Calu3 (cell line): Measurements from ENCODE around the gene POLD3. TPM values are rescaled to one million over a fixed set of nuclear protein-coding genes. Genes with fewer than 3 reads are reported as not detected.
A peak's percentile ranks its signal among the peaks of the same experiment; 100 is the strongest.

Experiments used
- BruUV-seq: library from RNA; stranded (reverse); fragments of 400-500 nt; replicated peaks from 2 replicates; lab custom pipeline; 2021; lab: Mats Ljungman, UMichigan
- CTCF ChIA-PET: fragments of 300-600 bp; sonication (Branson Sonifier 250); formaldehyde crosslinking; loops from one replicate; lab custom pipeline; 2022; ENCODE audit warnings: antibody characterized with exemption; lab: Charles Lee
- DNase-seq: peaks from one replicate; pipeline ENCODE4 v3.0.0; 2022
- H3K27ac Mint-ChIP-seq: one replicate; pipeline ENCODE4 v1.8.0; 2022; ENCODE audit warnings: mixed read lengths; ENCODE audit not compliant: unreplicated experiment
- H3K27me3 Mint-ChIP-seq: one replicate; pipeline ENCODE4 v1.8.0; 2022; ENCODE audit warnings: mixed read lengths; ENCODE audit not compliant: unreplicated experiment
- H3K36me3 Mint-ChIP-seq: one replicate; pipeline ENCODE4 v1.8.0; 2022; ENCODE audit warnings: mild to moderate bottlenecking, moderate library complexity, mixed read lengths; ENCODE audit not compliant: insufficient read depth, unreplicated experiment
- H3K4me1 Mint-ChIP-seq: one replicate; pipeline ENCODE4 v1.8.0; 2022; ENCODE audit warnings: mild to moderate bottlenecking, low read depth, mixed read lengths; ENCODE audit not compliant: unreplicated experiment
- H3K4me3 Mint-ChIP-seq: one replicate; pipeline ENCODE4 v1.8.0; 2022; ENCODE audit warnings: mild to moderate bottlenecking, low read depth, moderate library complexity, mixed read lengths; ENCODE audit not compliant: unreplicated experiment
- H3K9me3 Mint-ChIP-seq: one replicate; pipeline ENCODE4 v1.8.0; 2022; ENCODE audit warnings: low read depth, mixed read lengths; ENCODE audit not compliant: unreplicated experiment
- intact Hi-C: fragments of 100-400 bp; cut with micrococcal nuclease; formaldehyde crosslinking; loops from one replicate; pipeline ENCODE4 v1.10.0; 2022; ENCODE audit not compliant: unreplicated experiment
- total RNA-seq: library from RNA; stranded (reverse); gene quantifications from 2 replicates; pipeline ENCODE4 v1.2.3, GENCODE V29; 2022
- TF ChIP-seq, protein P1 (sequence below): fragments of 200-600 bp; IDR thresholded peaks from one replicate; pipeline ENCODE4 v1.8.0; 2022; ENCODE audit warnings: antibody characterized with exemption; ENCODE audit not compliant: unreplicated experiment

POLD3 gene
- total RNA-seq, 1 experiment from 2014 or later = 25.1 TPM

DNA sequence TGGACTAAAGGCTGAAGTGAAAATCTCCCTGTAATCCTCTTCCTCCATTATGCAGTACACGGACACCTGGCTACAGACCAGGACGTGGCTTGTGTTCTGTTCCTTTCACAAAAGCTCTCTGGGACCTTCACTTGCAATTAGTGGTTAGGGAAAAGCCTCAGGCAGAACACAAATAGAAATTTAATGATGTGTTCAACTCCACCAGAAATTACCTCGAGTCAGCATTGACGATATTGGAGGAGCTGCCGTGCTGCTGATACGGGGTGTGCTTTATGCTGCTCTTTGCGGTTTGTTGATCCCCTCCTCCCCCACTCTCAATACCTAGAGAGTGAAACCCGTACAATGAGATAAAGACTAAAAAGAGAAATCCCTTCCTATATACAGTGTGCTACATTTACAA is 48.9 kb downstream of the POLD3 start:
- Mint-ChIP-seq H3K4me3 (no peak overlapping the region), H3K27me3 (no peaks in the 10 kb centered on the region), H3K27ac (no peak overlapping the region), H3K36me3 (peaks cover 10% of the 10 kb centered on the region), H3K9me3 (no peaks in the 10 kb centered on the region), H3K4me1 (no peaks in the 10 kb centered on the region)
- CTCF ChIA-PET = no interaction called here
- TF ChIP-seq, protein P1, sequence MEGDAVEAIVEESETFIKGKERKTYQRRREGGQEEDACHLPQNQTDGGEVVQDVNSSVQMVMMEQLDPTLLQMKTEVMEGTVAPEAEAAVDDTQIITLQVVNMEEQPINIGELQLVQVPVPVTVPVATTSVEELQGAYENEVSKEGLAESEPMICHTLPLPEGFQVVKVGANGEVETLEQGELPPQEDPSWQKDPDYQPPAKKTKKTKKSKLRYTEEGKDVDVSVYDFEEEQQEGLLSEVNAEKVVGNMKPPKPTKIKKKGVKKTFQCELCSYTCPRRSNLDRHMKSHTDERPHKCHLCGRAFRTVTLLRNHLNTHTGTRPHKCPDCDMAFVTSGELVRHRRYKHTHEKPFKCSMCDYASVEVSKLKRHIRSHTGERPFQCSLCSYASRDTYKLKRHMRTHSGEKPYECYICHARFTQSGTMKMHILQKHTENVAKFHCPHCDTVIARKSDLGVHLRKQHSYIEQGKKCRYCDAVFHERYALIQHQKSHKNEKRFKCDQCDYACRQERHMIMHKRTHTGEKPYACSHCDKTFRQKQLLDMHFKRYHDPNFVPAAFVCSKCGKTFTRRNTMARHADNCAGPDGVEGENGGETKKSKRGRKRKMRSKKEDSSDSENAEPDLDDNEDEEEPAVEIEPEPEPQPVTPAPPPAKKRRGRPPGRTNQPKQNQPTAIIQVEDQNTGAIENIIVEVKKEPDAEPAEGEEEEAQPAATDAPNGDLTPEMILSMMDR = no peak
- intact Hi-C loops = no loop called here
- DNase-seq = no peak
- no TSS peak for BruUV-seq

DNA sequence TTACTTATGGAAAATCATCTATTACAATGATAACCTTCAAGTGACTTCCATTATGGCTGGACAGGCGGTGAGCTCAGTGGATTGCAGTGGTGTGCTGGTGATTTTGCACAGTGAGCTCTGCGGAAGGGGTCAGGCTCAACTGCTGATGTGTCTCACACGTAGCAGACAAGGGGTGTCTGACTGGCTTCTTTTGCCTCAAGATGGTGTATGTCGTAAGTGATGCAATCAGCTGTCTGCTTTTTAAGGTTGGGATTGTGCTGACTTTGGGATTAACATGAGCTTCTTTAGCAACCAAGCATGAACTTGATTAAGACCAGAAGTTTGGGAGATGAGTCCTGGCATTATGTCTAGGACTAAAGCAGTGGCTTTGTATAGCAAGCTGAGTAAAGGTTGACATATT is 49.5 kb downstream of the POLD3 start:
- Mint-ChIP-seq H3K27me3 (no peaks in the 10 kb centered on the region), H3K4me1 (no peaks in the 10 kb centered on the region), H3K4me3 (no peak overlapping the region), H3K27ac (no peak overlapping the region), H3K9me3 (no peaks in the 10 kb centered on the region), H3K36me3 (peaks cover 9% of the 10 kb centered on the region)
- intact Hi-C loops = no loop called here
- DNase-seq = no peak
- TF ChIP-seq, protein P1 = no peak
- CTCF ChIA-PET = no interaction called here
- TSS peak; percentile 33 for BruUV-seq

DNA sequence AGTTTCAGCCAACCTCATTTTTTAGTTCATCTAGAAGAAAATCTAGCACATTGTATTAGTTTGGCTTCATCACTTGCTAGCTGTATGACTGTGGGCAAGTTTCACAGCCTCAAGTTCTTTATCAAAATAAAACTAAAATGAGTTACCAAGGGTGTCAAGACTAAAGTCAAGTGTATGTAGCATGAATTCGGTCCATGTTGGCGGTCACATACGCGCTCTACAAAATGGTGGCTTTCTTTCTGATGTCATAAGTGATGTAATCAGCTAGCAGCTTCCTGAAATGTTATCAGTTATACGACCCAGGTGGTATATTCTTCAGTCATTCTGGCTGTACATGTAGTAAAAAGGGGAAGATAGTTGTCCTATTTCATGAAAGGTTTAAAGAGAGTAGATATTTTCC is 50.5 kb downstream of the POLD3 start:
- Mint-ChIP-seq H3K27me3 (no peaks in the 10 kb centered on the region), H3K4me1 (no peaks in the 10 kb centered on the region), H3K9me3 (no peaks in the 10 kb centered on the region), H3K4me3 (no peak overlapping the region), H3K27ac (no peak overlapping the region), H3K36me3 (no peaks in the 10 kb centered on the region)
- no TSS peak for BruUV-seq
- CTCF ChIA-PET = no interaction called here
- DNase-seq = no peak
- TF ChIP-seq, protein P1 = no peak
- intact Hi-C loops = no loop called here

DNA sequence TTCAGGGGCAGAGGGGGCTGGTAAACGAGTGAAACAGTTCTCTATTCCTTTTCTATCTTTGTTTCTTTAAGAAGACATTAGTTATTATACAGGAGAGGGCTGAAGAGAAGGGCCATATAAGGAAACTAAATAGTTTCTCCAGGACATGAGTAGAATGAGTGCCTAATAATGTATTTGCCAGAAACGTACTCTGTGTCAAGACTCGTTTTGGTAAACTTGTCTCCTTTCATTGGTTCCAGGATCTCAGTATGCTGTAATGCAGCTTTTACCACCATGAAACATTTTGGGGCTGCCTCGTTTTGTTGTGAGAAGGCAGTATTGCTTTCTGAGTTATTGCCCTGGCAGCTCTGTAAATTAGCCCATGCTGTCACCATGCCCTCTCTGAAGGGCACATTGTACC is 51.7 kb downstream of the POLD3 start:
- Mint-ChIP-seq H3K4me3 (no peak overlapping the region), H3K27me3 (no peaks in the 10 kb centered on the region), H3K27ac (no peak overlapping the region), H3K4me1 (no peaks in the 10 kb centered on the region), H3K9me3 (no peaks in the 10 kb centered on the region), H3K36me3 (no peaks in the 10 kb centered on the region)
- TF ChIP-seq, protein P1 = no peak
- CTCF ChIA-PET = no interaction called here
- intact Hi-C loops = no loop called here
- BruUV-seq = no TSS peak
- DNase-seq = no peak

DNA sequence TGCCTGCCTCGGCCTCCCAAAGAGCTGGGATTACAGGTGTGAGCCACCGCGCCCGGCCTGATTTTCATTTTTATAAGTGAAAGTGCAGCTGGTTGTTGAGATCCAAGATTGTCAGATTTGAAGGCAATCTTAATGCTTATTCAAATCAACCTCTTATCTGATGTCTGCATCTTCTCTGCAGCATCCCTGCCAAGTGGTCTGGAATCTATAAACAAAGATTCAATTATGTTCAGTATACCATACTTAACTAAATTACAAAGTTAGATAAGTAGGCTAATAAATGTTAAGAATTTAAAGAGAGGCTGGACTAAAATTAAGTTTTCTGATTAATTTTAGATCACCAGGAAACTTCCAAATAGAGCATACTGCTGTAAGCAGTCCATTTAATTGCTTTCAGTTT is 53.8 kb downstream of the POLD3 start:
- Mint-ChIP-seq H3K27me3 (no peaks in the 10 kb centered on the region), H3K4me1 (no peaks in the 10 kb centered on the region), H3K36me3 (no peaks in the 10 kb centered on the region), H3K27ac (no peak overlapping the region), H3K9me3 (no peaks in the 10 kb centered on the region), H3K4me3 (no peak overlapping the region)
- intact Hi-C loops = no loop called here
- CTCF ChIA-PET = no interaction called here
- TF ChIP-seq, protein P1 = no peak
- no TSS peak for BruUV-seq
- no peak for DNase-seq
